GM19455 (cell line): Measurements from ENCODE around the gene IGFBP4.
"Not testable (repeated sequence)": the region's sequence is repeated elsewhere in the genome, so short reads cannot be mapped to it uniquely, and the experiment has no call there.

ENCODE experiments used
- ATAC-seq: cut with Tn5 transposase; IDR thresholded peaks from one replicate; pipeline ENCODE4 v1.9.1; 2021; ENCODE audit not compliant: unreplicated experiment

The IGFBP4 gene

DNA sequence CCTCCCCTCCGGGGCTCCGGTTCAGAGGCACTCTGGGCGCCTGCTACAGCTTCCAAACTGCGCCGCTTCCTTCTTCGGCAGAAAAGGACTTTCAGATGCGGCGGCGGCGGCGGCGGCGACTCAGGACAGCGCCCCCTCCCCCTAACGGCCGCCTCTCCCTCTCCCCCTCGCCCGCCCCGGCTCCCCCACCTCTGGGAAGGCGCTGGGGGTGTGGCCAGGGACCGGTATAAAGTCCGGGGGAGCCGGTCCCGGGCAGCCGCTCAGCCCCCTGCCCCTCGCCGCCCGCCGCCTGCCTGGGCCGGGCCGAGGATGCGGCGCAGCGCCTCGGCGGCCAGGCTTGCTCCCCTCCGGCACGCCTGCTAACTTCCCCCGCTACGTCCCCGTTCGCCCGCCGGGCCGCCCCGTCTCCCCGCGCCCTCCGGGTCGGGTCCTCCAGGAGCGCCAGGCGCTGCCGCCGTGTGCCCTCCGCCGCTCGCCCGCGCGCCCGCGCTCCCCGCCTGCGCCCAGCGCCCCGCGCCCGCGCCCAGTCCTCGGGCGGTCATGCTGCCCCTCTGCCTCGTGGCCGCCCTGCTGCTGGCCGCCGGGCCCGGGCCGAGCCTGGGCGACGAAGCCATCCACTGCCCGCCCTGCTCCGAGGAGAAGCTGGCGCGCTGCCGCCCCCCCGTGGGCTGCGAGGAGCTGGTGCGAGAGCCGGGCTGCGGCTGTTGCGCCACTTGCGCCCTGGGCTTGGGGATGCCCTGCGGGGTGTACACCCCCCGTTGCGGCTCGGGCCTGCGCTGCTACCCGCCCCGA is at the start of gene IGFBP4:
TSS of gene IGFBP4 (plus strand) at position 255 of the 792 bp plus-strand sequence. CDS start at position 541, 286 bp downstream.
- no peak for ATAC-seq

DNA sequence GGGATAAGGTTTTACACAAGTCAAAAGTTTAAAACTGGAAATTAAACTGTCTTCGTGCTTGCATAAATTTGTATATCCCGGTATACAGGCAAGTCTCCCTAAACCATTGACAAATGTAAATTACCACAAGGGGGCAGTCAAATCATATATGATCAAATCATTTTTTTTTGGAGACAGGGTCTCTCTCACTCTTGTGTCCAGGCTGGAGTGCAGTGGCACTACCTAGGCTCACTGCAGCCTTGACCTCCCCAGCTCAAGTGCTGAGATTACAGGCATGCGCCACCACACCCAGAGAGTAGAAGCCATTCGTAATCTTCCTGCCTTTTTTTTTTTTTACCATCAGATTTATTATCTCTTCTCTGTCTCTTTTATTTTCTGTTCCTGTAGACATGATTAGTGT is 44.1 kb upstream of the IGFBP4 start:
- ATAC-seq: no peak

DNA sequence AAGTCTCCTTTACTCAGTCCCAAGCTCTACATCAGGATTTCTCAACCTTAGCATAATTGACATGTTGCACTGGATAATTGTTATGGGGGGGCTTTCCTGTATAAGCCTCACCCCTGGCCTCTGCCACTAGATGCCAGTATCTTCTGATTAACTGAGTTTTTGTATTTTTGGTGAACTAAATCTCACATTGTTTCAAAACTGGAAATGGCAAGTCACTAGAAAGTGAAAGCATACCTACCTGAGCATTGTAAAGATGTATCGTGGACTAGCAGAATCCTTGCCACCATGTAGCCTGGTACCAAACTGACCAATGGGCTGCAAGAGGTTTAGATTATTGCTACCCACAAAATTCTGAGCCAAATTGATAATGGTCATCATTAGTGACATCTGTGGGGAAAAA is 40.6 kb upstream of the IGFBP4 start:
- no peak for ATAC-seq

DNA sequence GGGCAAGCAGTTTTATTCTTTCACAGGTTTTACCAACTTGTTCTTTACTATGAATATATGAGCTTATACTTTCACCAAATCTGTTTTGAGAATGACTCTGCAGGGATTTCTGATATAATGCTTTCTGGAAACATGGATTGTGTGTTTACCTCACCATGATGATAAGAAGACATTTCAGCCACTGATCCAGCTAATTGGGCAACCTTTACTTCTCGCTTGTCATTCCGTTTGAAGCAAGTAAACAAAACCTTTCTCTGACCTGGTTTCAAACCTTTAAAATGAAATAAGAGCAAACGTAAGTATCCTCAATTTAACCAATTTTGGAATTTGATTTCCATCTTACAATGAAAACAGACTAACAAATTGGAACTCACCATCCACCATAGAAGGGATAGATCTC is 39.2 kb upstream of the IGFBP4 start:
- no peak for ATAC-seq

DNA sequence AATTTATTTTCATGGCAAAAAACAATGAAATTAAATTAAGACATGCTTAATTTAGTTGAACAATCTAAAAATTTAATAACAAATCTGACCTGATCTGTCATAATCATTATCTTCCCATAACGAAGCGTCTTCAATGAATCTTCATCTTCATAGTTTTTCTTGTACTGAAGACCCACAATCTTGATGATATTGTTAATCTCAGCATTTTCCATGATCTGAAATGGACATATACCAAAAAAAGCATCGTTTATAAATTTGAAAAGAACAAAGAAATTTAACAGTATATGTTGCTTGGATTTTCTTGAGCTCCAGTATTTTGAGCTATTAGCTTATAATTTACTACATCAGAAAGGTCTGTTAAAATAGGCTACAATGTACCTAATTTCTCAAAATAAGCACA is 35.8 kb upstream of the IGFBP4 start:
- ATAC-seq: no peak

DNA sequence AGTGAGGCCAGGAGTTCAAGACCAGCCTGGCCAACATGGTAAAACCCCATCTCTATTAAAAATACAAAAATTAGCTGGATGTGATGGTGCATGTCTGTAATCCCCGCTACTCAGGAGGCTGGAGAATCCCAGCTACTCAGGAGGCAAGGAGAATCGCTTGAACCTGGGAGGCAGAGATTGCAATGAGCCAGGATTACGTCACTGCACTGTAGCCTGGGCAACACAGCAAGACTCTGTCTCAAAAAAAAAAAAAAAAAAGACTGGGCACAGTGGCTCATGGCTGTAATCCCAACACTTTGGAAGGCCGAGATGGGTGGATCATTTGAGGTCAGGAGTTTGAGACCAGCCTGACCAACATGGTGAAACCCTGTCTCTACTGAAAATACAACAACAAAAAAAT is 33.7 kb upstream of the IGFBP4 start:
- not testable (repeated sequence) for ATAC-seq

DNA sequence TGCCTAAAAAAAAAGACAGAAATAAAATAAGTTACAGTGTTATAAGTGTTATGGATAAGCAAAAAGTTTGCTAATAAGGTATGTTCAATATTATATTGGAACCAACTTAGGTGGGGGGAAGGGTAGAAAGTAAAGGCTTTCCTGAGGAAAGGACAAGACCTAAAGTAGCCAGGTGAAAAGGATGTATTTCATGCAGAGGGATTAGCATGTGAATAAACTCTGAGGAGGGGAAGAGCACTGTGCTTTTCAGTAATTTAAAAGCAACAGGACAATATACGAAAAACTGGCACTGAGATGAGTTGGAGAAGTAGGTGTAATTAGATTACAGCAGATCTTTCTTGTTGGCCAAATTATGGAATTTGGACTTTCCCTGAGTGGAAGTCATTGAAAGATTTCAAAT is 33.2 kb upstream of the IGFBP4 start:
- ATAC-seq: no peak

DNA sequence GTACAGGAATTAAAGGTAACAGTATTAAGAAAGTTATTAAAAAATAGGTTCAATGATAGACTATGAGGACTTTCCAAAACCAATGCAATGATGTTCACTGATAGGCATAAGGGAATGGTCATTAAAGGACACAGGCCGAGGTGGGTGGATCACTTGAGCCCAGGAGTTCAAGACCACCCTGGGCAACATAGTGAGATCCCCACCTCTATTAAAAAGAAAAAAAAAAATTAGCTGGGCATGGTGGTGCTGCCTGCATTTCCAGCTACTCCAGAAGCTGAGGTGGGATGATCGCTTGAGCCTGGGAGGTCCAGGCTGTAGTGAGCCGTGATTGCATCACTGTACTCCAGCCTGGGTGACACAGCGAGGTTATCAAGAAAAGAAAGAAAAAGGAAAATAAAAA is 31.4 kb upstream of the IGFBP4 start:
- no peak for ATAC-seq

DNA sequence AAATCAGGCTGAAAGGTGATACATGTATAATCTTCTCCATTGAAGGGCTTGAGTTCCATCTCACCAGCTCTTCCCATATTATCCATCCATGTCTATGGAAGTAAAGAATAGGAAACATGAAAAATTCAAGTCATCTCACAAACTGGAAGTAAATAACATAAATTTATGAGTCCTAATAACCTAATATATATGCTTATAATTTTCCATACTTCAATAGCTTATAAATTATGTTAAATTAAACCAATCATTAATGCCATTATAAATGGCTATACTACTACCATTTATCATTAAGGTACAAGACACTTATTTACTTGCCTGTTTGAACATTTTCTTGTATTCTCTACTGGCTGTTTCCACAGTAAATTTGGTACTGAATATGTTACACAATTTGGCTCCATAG is 30.4 kb upstream of the IGFBP4 start:
- no peak for ATAC-seq

DNA sequence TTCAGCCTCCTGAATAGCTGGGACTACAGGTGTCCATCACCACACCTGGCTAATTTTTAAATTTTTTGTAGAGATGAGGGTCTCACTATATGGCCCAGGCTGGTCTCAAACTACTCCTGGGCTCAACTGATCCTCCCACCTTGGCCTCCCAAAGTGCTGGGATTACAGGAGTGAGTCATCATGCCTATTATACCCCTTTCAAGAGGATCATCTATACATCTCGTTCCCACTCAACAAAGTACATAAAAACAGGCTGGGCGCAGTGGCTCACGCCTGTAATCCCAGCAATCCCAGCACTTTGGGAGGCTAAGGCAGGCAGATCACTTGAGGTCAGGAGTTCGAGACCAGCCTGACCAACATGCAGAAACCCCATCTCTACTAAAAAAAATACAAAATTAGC is 28.9 kb upstream of the IGFBP4 start:
- not testable (repeated sequence) for ATAC-seq

DNA sequence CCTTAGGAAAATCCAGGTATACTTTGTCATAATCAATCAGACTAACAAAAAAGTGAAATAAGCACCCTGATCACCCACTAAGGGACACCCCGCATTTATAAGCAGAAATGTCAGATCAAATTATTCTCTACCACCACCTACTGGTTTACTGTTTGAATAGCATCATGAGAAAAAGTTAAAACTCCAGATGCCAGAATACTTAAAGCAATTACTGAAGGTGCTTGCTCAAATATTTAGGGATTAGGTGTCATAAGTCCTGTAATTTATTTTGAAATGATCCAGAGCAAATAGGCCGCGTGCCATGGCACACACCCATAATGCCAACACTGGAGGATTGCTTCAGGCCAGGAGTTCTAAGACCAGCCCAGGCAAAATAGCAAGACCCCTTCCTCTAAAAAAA is 27.9 kb upstream of the IGFBP4 start:
- ATAC-seq: no peak

DNA sequence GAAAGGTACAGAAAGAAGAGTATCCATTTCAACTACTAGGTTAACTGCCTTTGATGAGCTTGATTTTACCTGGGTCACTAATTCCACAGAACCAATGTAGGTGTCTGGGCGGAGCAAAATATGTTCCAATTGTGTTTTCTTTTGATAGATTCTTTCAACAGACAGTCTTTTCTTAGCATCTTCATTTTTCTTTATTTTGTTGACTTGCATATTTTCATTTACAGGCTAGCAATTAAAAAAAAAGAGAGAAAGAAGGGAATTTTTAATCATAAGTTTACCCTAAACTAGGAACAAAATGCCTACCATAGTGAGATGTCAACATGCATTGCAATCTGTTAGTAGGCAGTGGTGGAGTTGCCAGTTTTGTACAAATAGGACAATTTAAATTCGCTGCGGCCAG is 26.6 kb upstream of the IGFBP4 start:
- ATAC-seq: no peak

DNA sequence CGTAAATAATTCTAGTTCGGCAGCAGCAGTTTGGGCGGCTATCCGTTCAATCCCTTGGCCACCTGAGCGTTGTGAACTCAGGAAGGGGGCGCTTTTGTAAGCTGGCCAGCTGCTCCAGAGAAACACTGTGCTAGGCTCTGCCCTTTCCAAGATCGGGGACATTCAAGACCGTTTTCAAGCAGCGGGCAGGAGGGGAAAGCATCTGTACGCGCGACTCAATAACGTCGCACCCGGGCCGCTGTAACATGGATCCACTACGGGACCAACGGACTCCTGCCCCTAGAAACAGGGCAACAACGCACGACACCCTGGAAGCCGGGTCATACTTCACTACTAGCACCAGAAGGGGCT is 26.0 kb upstream of the IGFBP4 start:
- ATAC-seq: peak; percentile 13

DNA sequence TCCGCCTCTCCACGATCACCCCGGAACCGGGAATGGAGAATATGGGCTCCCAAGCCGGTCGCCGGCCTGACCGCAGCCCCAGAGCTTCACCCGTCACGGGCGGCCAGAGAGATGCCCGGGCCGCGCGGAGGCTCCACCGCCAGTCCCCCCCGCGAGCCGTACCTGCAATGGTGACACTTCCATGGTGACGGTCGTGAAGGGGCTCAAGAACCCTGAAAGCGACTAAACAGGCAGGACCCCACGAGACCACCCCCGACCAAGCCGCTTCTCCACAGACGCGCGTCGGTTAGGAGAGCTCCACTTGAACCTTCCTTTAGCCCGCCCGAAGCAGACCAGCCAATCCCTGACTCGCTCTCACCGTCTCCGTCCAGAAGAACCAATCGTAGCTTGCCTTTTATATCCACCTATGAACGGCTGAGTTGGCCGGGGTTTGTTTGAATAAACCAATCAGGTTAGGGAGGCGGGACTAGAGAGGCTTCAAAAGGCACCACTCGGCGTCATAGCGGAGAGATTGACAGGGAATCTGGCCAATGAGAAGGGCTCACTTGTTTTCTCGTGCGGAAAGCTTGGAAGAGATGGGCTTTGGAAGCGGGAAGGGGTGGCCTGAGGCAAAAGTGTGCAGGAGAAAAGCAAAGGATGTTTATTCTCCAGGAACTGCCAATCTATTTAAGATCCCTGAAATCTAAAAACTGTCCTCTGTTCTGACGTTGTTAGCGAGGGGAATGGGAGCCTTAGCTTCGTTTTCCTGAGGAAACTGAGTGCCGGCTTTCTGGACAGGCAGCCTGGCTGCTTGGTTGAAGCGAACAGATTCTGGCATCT is 25.4 kb upstream of the IGFBP4 start, which contains the start of gene TOP2A:
TSS of gene TOP2A (minus strand) at position 288 of the 819 bp plus-strand sequence. CDS start at position 183, 105 bp downstream.
- peak; percentile 96 for ATAC-seq

DNA sequence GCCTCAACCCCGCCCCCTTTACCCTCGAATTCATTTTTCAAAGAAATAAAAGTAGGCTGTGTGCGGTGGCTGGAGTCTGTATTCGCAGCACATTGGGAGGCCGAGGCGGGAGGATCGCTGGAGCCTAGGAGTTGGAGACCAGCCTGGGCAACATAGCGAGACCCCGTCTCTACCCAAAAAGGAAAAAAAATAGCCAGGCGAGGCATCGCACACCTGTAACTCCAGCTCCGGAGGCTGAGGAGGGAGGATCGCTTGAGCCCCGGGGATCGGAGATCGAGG is 24.9 kb upstream of the IGFBP4 start:
- ATAC-seq: no peak

DNA sequence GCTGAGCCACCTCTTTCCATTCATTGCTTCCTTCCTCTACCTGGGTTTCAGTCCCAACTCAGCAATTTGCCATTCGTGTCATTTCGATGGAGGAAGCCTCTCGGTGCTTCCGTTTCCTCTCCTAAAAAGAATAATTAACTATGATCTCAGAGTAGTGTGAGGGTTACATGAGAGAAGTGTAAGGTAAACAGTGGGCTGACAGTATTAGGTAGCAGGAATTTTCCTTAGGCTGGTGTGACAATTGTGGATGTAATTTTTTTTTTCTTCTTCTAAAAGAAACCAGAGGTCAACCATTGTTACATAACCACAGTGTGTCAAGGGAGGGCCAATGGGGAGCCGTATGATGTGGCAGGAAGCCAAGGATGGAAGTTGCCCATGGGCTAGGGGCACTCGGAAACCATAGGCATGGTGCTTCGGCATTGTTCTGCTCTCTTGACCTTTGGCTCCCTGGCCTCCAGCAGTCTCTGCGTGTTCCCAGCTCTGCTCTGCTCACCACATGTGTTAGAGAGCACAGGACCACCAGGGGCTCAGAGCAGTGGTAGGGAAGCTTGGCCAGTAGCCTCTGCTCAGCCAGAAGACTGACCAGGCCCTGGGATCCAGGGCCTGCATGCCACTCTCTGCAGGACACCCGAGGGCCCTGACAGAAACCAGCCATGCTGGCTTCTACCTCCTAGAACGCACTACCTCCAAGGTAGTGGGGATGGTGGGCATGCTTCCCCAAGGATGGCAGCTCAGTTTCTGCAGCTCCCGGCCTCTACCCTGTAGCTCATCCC is 23.5 kb upstream of the IGFBP4 start:
- no peak for ATAC-seq

DNA sequence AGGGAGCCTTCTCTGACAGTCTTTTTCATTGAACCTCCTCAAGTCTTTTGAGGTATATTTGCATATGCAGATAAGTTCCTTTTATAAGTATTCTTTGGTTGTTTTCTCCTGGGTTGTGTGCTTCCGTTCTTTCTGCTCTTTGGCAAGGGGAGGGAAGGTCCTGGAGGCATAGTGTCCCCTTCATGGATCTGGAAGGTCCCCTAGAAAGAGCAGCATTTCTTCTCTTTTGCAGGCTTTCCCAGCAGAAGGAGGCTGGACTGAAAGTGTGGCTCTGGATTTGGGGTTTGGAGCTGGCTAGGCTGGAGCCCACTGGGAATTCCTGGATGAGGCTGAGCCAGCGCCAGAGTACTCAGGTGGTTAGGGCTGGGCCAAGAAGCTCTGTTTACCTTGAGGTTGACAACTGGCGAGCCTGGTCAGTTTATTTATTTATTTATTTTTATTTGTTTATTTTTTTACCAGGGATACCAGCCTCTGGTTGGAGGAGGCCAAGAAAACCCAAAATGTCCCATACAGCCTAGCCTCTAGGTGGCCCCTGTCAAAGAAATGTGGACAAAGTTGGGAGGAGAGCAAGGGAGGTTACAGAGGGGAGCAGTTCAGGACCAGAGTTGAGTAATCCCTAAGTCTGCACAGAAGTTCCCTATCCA is 20.1 kb upstream of the IGFBP4 start:
- ATAC-seq: no peak

DNA sequence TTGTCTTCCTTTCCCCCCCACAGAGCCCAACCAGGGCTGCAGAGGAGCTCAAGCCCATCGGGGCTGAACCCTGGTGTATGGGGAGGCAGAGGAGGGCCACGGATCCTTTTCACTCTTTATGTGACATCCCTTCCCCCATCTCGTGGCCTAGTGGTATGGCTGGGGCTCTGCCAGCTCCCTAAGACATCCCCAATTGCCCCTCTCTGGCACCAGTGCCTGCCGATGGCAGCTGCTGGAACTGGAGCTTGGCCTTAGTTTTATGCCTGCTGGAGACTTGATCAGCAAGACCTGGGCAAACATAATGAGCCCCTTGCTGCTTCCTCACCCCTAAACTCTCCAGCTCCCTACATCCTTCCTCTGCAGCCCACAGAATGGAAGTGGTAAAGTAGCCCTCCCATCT is 17.5 kb upstream of the IGFBP4 start:
- ATAC-seq: no peak

DNA sequence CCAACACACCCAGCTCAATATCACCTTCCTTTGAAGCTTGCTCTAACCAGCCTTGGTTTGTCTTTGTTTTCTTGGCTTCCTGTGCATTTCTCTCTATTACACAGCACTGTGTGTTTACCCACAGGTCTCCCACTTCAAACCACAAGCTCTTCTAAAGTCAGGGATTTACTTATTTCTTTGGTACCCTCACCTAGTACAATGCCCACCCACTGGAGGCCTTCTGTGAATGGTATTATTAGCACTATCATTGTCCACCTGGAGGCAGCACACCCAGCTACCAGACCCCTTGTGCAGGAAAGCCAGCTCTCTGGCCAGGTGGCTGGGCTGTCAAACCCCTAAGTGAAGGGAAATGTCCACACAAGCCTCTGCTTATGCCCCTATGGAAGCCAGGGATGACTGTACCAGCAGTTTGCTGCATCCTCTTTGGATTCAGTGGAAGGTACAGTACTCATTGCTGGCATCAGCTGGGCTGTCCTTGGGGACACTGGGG is 16.2 kb upstream of the IGFBP4 start:
- no peak for ATAC-seq

DNA sequence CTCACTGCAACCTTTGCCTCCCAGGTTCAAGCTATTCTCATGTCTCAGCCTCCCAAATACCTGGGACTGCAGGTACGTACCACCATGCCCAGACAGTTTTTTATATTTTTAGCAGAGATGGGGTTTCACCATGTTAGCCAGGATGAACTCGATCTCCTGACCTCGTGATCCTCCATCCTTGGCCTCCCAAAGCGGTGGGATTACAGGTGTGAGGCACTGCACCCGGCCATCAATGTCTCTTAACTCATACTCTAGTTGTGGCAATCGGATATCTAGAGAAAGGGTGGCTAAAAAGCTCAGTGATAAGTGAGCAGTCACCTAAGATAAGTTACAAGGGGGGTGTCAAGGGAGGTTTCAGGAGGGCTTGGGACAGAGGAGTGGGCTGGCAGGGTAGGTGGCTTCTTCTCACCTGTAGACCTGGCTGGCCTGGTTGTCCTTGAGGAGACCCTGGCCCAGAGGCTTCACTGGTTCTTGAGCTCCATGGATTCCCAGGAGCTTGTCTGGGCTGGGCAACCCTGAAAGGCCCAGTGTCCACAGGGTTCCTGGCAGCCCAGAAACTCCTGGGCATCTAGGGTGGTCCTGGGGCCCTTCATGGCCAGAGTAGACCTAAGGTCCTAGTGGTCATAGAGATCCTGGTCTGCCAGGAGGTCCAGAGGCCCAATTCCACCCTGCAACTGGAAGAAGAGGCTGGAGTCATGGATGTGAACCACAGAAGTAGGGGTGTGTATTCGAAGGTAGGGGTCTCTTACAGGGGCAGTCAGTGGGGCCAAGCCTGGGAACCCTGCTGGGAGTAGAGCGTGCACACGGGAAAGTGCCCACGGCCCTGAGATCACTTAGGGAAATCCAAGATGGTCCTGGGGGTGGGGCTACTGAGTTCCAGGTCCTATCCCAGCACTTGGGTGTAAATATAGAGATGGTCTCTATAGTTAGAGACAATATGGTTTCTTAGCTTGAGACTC is 12.7 kb upstream of the IGFBP4 start:
- ATAC-seq: no peak
